SU-DHL-6 (cell line): Measurements from ENCODE around the gene ATF6B.

ENCODE experiments used
- EZH2phosphoT487 ChIP-seq: fragments of 200-600 bp; sonication (generic), shearing (Covaris generic); conservative IDR thresholded peaks from 2 replicates; pipeline ENCODE4 v1.6.1; 2018; ENCODE audit warnings: mild to moderate bottlenecking, antibody characterized with exemption, low read length, moderate library complexity, mixed read lengths
- TF ChIP-seq, protein P1 (sequence below): fragments of 200-600 bp; sonication (generic); IDR thresholded peaks from one replicate; pipeline ENCODE4 v1.5.1; 2017; ENCODE audit warnings: antibody characterized with exemption, mild to moderate bottlenecking, low read length, moderate library complexity; ENCODE audit not compliant: insufficient read depth, poor library complexity, severe bottlenecking

DNA sequence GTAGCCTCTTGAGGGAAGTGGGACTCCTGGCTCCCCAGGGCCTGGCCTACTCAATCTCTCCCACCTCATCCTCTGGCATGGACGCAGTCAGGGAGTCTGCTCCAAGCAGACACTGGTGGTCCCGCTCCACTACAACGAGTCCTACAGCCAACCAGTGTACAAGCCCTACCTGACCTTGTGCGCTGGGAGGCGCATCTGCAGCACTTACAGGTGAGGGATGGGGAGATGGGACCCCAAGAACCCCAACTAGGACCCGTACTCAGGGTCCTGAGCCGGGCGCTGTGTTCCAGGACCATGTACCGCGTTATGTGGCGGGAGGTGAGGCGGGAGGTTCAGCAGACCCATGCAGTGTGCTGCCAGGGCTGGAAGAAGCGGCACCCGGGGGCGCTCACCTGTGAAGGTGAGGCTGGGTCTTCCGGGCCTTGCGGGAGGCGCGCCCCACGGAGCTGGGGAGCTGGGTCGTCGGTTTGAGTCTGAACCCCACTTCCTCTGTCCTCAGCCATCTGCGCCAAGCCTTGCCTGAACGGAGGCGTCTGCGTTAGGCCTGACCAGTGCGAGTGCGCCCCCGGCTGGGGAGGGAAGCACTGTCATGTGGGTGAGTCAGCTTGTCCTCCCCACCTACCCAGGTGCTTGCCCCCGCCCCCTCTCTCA, 38.5 kb upstream of the ATF6B start:
- TF ChIP-seq, protein P1, sequence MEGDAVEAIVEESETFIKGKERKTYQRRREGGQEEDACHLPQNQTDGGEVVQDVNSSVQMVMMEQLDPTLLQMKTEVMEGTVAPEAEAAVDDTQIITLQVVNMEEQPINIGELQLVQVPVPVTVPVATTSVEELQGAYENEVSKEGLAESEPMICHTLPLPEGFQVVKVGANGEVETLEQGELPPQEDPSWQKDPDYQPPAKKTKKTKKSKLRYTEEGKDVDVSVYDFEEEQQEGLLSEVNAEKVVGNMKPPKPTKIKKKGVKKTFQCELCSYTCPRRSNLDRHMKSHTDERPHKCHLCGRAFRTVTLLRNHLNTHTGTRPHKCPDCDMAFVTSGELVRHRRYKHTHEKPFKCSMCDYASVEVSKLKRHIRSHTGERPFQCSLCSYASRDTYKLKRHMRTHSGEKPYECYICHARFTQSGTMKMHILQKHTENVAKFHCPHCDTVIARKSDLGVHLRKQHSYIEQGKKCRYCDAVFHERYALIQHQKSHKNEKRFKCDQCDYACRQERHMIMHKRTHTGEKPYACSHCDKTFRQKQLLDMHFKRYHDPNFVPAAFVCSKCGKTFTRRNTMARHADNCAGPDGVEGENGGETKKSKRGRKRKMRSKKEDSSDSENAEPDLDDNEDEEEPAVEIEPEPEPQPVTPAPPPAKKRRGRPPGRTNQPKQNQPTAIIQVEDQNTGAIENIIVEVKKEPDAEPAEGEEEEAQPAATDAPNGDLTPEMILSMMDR, result no peak
- no peak for TF ChIP-seq EZH2phosphoT487
